ENCODE measurements around the gene SLC38A1. TPM values are rescaled to one million over a fixed set of nuclear protein-coding genes. Genes with fewer than 3 reads are reported as not detected.

SLC38A1 gene
- total and polyA plus RNA-seq, 11 donors, result 41.5 to 250 (median 157) TPM

DNA sequence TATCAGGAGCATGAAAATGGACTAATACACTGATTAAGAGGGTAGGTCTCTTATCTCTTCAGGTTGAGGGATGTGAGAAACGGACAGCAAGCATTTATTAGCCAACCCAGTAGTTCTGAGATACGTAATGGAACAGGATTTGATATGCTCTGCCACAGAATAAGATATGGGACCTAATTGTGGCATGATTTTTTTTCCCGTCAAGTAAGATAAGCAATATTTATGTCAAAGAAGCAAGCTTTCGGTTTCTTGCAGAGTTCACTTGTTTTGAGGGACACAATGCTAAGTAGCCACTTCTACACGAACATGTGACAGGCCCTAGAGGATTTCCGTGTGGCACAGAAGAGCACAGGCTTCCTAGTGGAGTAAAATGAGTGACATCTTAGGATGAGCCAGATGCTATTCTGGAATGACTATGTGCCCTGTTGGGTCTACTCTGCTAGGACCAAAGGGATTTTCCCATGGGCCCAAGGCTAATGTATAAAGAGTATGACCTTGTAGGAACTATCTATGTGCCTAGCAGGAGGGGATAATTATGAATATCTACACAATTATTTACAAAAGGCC, 57.9 kb downstream of the SLC38A1 start:
- TF ChIP-seq CTCF (IDR thresholded peaks at IDR 0.05), result no peak
- TF ChIP-seq POLR2A (IDR thresholded peaks at IDR 0.05), result no peak
- Histone ChIP-seq H3K4me1 (peaks cover 0 to 73% (median 21%) of the 10 kb centered on the region in 12 donors), H3K36me3 (peaks cover 0 to under 1% (median 0%) of the 10 kb centered on the region in 9 donors), H3K9me3 (no peaks in the 10 kb centered on the region), H3K27me3 (no peaks in the 10 kb centered on the region), H3K4me3 (no peak overlapping the region), H3K27ac (peak overlapping the region; percentile 31 to 77 (median 66))
- intact Hi-C loops (cut with DNase I), result loop anchor here in 5 of 10 donors (2.0 to 10.0 kb wide), 5 partner anchors 54 to 326 kb away; partner anchors contain the start of gene SLC38A1 (in 4 of the 5)
- WGBS, 4 donors, result 47 to 58% (median 54%) methylated on average over 6 of the region's 6 CpGs
- peak in 3 of 4 donors; percentile 51 to 58 (median 54) for ATAC-seq
- no peak for DNase-seq

GRCh38 chr12:46209914-46210872, 58.6 kb downstream of the SLC38A1 start:
- ATAC-seq (peak; percentile 83 to 90 (median 88)), DNase-seq (peak; percentile 24 to 75 (median 65))
- intact Hi-C loops (cut with DNase I), result loop anchor here in 9 of 10 donors (2.0 to 10.0 kb wide), 8 partner anchors 52 to 327 kb away; partner anchors contain the start of genes SLC38A1 (in 7 of the 9) and SLC38A2 (in 1 of the 9)
- 49 to 59% (median 57%) methylated on average over 12 of the region's 12 CpGs for WGBS, 4 donors
- H3K4me1 ChIP-seq, result peaks cover 0 to 74% (median 21%) of the 10 kb centered on the region in 12 donors
- peak overlapping the region; percentile 31 to 77 (median 66) for H3K27ac ChIP-seq
- no peak overlapping the region for H3K4me3 ChIP-seq
- no peaks in the 10 kb centered on the region for H3K9me3 ChIP-seq
- no peak for TF ChIP-seq CTCF (IDR thresholded peaks at IDR 0.05)
- TF ChIP-seq POLR2A (IDR thresholded peaks at IDR 0.05), result no peak
- no peaks in the 10 kb centered on the region for H3K27me3 ChIP-seq
- peaks cover 0 to 5% (median 0%) of the 10 kb centered on the region in 9 donors for H3K36me3 ChIP-seq

DNA sequence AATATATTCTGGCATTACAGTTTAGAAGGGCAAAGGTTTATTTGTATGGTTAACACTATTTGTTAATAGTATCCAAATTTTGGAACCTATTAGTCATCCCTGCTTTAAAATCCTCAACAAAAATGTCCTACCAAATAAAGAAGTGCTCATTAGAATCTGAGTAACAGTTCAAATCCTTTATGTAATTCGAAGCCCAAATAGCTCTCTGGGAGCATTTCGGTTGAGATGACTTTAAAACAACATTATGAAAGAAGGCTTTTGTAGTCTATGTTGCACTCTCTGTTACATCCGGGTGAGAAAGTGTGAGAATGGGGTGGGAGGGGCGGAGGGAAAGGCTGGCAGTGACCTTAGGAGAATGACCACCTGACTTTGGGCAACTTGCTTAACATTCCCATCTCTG, 59.7 kb downstream of the SLC38A1 start:
- peak overlapping the region; percentile 31 to 77 (median 64) for H3K27ac ChIP-seq
- intact Hi-C loops (cut with DNase I), result loop anchor here in 5 of 10 donors (5.0 to 10.0 kb wide), 4 partner anchors 53 to 163 kb away; partner anchors contain the start of genes SLC38A1 (in 3 of the 5) and SLC38A2 (in 1 of the 5)
- H3K27me3 ChIP-seq, result no peaks in the 10 kb centered on the region
- H3K4me3 ChIP-seq, result no peak overlapping the region
- DNase-seq (no peak), ATAC-seq (no peak)
- H3K9me3 ChIP-seq, result no peaks in the 10 kb centered on the region
- TF ChIP-seq POLR2A (IDR thresholded peaks at IDR 0.05) (no peak), CTCF (IDR thresholded peaks at IDR 0.05) (no peak)
- H3K4me1 ChIP-seq, result peaks cover 0 to 70% (median 21%) of the 10 kb centered on the region in 12 donors
- H3K36me3 ChIP-seq, result peaks cover 0 to 9% (median 2%) of the 10 kb centered on the region in 9 donors
- 61 to 70% (median 65%) methylated on average over 4 of the region's 4 CpGs for WGBS, 4 donors
